Upper lobe of right lung (tissue), 1 donor: Measurements from ENCODE around the gene SHFL. TPM values are rescaled to one million over a fixed set of nuclear protein-coding genes. Genes with fewer than 3 reads are reported as not detected.
A peak's percentile ranks its signal among the peaks of the same experiment; 100 is the strongest.

Experiments
- ATAC-seq: fragments of 200-7000 bp; cut with Tn5 transposase; one replicate; pipeline ENCODE4 v1.9.1; 2020; ENCODE audit warnings: mild to moderate bottlenecking, moderate library complexity
- DNase-seq: peaks from one replicate; pipeline ENCODE4 v3.0.0-alpha.2; 2020
- H3K27ac ChIP-seq: fragments of 200-600 bp; one replicate; pipeline ENCODE4 v1.8.0; 2022
- H3K27me3 ChIP-seq: fragments of 200-600 bp; one replicate; pipeline ENCODE4 v1.8.0; 2022; ENCODE audit warnings: mild to moderate bottlenecking
- H3K36me3 ChIP-seq: fragments of 200-600 bp; one replicate; pipeline ENCODE4 v1.8.0; 2022
- H3K4me1 ChIP-seq: fragments of 200-600 bp; one replicate; pipeline ENCODE4 v1.8.0; 2022
- H3K4me3 ChIP-seq: fragments of 200-600 bp; one replicate; pipeline ENCODE4 v1.8.0; 2022; ENCODE audit warnings: mild to moderate bottlenecking
- H3K9me3 ChIP-seq: fragments of 200-600 bp; one replicate; pipeline ENCODE4 v1.8.0; 2022
- CTCF ChIP-seq: fragments of 200-600 bp; IDR thresholded peaks from one replicate; pipeline ENCODE4 v1.8.0; 2022; ENCODE audit warnings: antibody characterized with exemption
- intact Hi-C: fragments of 100-400 bp; cut with DNase I; formaldehyde crosslinking; loops from one replicate; pipeline ENCODE4 v1.11.0; 2022
- total RNA-seq: library from RNA; stranded (reverse); fragmentation: NEBNext Ultra II Directional; extraction: Animal tissue kit (Norgen Biotek cat#: 25700); gene quantifications from one replicate; pipeline ENCODE4 v1.2.1, GENCODE V29; 2021
- donor health status: DM: no; HTN: yes; CAD: no; lungs with severe emphysema.

Gene SHFL
- total RNA-seq, 1 donor from 2014 or later = 52.0 TPM

- no peak for ATAC-seq
- H3K4me3 ChIP-seq = no peak overlapping the region
- no peaks in the 10 kb centered on the region for H3K9me3 ChIP-seq
- peaks cover 61% of the 10 kb centered on the region for H3K36me3 ChIP-seq
- intact Hi-C loops = no loop called here
- no peak for TF ChIP-seq CTCF
- no peak for DNase-seq
- H3K27me3 ChIP-seq = no peaks in the 10 kb centered on the region
- no peak overlapping the region for H3K27ac ChIP-seq
- peaks cover 30% of the 10 kb centered on the region for H3K4me1 ChIP-seq
These were observed 24.8 kb downstream of the SHFL start for GRCh38 chr19:10110972-10111317.

GRCh38 chr19:10111405-10111811 is 25.3 kb downstream of the SHFL start, which contains the start of gene P2RY11:
TSS of gene P2RY11 (plus strand) at chr19:10111693. CDS start at chr19:10111722, 29 bp downstream.
- Histone ChIP-seq H3K27ac (peak within 1 kb of the TSS; percentile 51), H3K9me3 (no peaks in the 10 kb centered on the region), H3K27me3 (no peaks in the 10 kb centered on the region), H3K4me3 (peak within 1 kb of the TSS; percentile 14), H3K36me3 (peaks cover 66% of the 10 kb centered on the region), H3K4me1 (peaks cover 30% of the 10 kb centered on the region)
- DNase-seq (peak; percentile 73), ATAC-seq (peak; percentile 28)
- no peak for TF ChIP-seq CTCF
- intact Hi-C loops = no loop called here

GRCh38 chr19:10112037-10112761 is 26.1 kb downstream of the SHFL start:
- TF ChIP-seq CTCF = no peak
- Histone ChIP-seq H3K36me3 (peaks cover 74% of the 10 kb centered on the region), H3K4me3 (peak overlapping the region; percentile 14), H3K27ac (peak overlapping the region; percentile 51), H3K27me3 (no peaks in the 10 kb centered on the region), H3K4me1 (peaks cover 24% of the 10 kb centered on the region), H3K9me3 (no peaks in the 10 kb centered on the region)
- intact Hi-C loops = no loop called here
- peak; percentile 56 for ATAC-seq
- peak; percentile 79 for DNase-seq

- no peaks in the 10 kb centered on the region for H3K27me3 ChIP-seq
- H3K27ac ChIP-seq = peak overlapping the region; percentile 51
- H3K4me1 ChIP-seq = peaks cover 22% of the 10 kb centered on the region
- ATAC-seq (peak; percentile 58), DNase-seq (peak; percentile 81)
- no peaks in the 10 kb centered on the region for H3K9me3 ChIP-seq
- intact Hi-C loops = no loop called here
- peaks cover 74% of the 10 kb centered on the region for H3K36me3 ChIP-seq
- peak; percentile 58 for TF ChIP-seq CTCF
- H3K4me3 ChIP-seq = no peak overlapping the region
These were observed 26.9 kb downstream of the SHFL start for GRCh38 chr19:10112895-10113591.

- TF ChIP-seq CTCF = no peak
- Histone ChIP-seq H3K4me1 (peaks cover 22% of the 10 kb centered on the region), H3K27me3 (no peaks in the 10 kb centered on the region), H3K9me3 (no peaks in the 10 kb centered on the region), H3K4me3 (no peak overlapping the region), H3K27ac (no peak overlapping the region), H3K36me3 (peaks cover 74% of the 10 kb centered on the region)
- DNase-seq (peak; percentile 65), ATAC-seq (no peak)
- intact Hi-C loops = no loop called here
These were observed 27.5 kb downstream of the SHFL start for GRCh38 chr19:10113592-10113963.
